Chondrocyte (in vitro differentiated cells): ENCODE measurements around the gene ANTXR1. TPM values are rescaled to one million over a fixed set of nuclear protein-coding genes. Genes with fewer than 3 reads are reported as not detected.

ENCODE experiments used
- DNase-seq: peaks from one replicate; pipeline ENCODE4 v3.0.0; 2021; ENCODE audit warnings: mixed read lengths, low spot score
- H3K27ac Mint-ChIP-seq: one replicate; pipeline ENCODE4 v1.8.0; 2021; ENCODE audit warnings: mild to moderate bottlenecking, moderate library complexity, mixed read lengths; ENCODE audit not compliant: unreplicated experiment
- H3K27me3 Mint-ChIP-seq: 2 replicates; pipeline ENCODE4 v1.8.0; 2021; ENCODE audit warnings: low read depth, mixed read lengths
- H3K36me3 Mint-ChIP-seq: 2 replicates; pipeline ENCODE4 v1.8.0; 2021; ENCODE audit warnings: low read depth, mixed read lengths
- H3K4me1 Mint-ChIP-seq: 2 replicates; pipeline ENCODE4 v1.8.0; 2021; ENCODE audit warnings: low read depth, mild to moderate bottlenecking, mixed read lengths
- H3K4me3 Mint-ChIP-seq: one replicate; pipeline ENCODE4 v1.8.0; 2021; ENCODE audit warnings: mild to moderate bottlenecking, moderate library complexity, mixed read lengths; ENCODE audit not compliant: unreplicated experiment
- H3K9me3 Mint-ChIP-seq: 2 replicates; pipeline ENCODE4 v1.8.0; 2021; ENCODE audit warnings: low read depth, mixed read lengths
- CTCF ChIP-seq: fragments of 200-600 bp; sonication (generic); IDR thresholded peaks from 2 replicates; pipeline ENCODE4 v1.5.0; 2021; ENCODE audit warnings: antibody characterized with exemption, mild to moderate bottlenecking, moderate library complexity
- total RNA-seq: library from RNA; stranded (reverse); gene quantifications from 3 replicates; pipeline ENCODE4 v1.2.1, GENCODE V29; 2021

The ANTXR1 gene
- total RNA-seq, 1 donor from 2014 or later: 351 TPM

DNA sequence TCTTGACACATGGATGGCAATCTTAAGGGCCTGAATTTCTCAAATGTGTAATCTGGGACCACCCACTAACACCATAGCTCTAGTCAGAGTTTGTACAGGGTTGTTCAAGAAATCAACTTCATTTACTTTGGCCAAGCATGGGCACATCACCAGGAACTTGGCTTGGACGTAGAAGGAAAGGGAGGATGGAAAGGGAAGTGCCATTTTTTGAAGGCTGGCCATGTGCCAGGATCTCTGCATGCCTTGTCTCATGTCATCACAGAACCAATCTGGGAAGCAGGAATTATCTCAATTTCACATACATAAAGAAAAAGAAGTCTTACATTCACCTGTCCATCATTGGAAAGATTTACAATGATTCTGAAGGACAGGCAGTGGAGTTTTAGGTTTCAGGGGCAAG, 128.1 kb downstream of the ANTXR1 start:
- peak overlapping the region; percentile 10 for H3K27ac Mint-ChIP-seq
- H3K36me3 Mint-ChIP-seq: peaks cover 10% of the 10 kb centered on the region
- H3K27me3 Mint-ChIP-seq: no peaks in the 10 kb centered on the region
- no peak overlapping the region for H3K4me3 Mint-ChIP-seq
- no peak for TF ChIP-seq CTCF
- no peak for DNase-seq
- peaks cover 84% of the 10 kb centered on the region for H3K4me1 Mint-ChIP-seq
- H3K9me3 Mint-ChIP-seq: no peaks in the 10 kb centered on the region

- Mint-ChIP-seq H3K4me1 (peaks cover 74% of the 10 kb centered on the region), H3K4me3 (no peak overlapping the region), H3K9me3 (no peaks in the 10 kb centered on the region), H3K36me3 (peaks cover 5% of the 10 kb centered on the region), H3K27me3 (no peaks in the 10 kb centered on the region), H3K27ac (peak overlapping the region; percentile 76)
- DNase-seq: no peak
- no peak for TF ChIP-seq CTCF
Observed at GRCh38 chr2:69143748-69144360, 130.9 kb downstream of the ANTXR1 start.

- Mint-ChIP-seq H3K36me3 (peaks cover 5% of the 10 kb centered on the region), H3K27ac (no peak overlapping the region), H3K4me1 (peaks cover 74% of the 10 kb centered on the region), H3K9me3 (no peaks in the 10 kb centered on the region), H3K4me3 (no peak overlapping the region), H3K27me3 (no peaks in the 10 kb centered on the region)
- no peak for DNase-seq
- no peak for TF ChIP-seq CTCF
Observed at GRCh38 chr2:69145204-69145603, 132.2 kb downstream of the ANTXR1 start.

- Mint-ChIP-seq H3K36me3 (peaks cover 3% of the 10 kb centered on the region), H3K4me3 (no peak overlapping the region), H3K4me1 (peaks cover 71% of the 10 kb centered on the region), H3K27ac (peak overlapping the region; percentile 53), H3K27me3 (no peaks in the 10 kb centered on the region), H3K9me3 (no peaks in the 10 kb centered on the region)
- DNase-seq: no peak
- TF ChIP-seq CTCF: no peak
Observed at GRCh38 chr2:69147841-69148533, 135.0 kb downstream of the ANTXR1 start.

DNA sequence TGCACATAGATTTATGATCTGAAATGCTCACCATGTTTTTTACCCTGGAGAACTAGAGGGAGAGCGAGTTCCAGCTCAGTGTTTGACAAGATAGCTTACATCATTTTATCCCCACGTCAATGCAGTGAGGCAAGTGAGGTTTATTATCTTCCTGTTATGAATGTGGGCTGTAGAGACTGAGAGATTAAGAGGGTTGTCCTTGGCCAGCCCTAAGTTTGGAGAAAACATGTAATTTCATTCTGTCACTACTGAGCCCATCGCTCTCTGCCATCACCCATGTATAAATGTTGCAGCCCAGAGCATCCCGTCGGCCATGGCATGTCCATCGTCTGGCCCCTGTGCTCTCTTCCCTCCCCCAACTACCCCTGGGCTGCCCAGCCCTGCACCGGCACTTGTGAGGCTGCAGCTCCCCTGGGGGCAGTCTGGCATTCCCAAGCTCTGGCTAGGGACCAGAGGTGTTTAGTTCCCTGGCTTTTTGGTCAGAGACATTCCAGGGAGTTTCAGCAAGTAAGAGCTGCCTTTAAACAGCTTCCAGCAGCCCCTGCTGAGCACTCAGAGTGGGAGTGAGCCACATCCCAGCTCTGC, 136.7 kb downstream of the ANTXR1 start:
- no peak overlapping the region for H3K4me3 Mint-ChIP-seq
- H3K27ac Mint-ChIP-seq: peak overlapping the region; percentile 84
- H3K4me1 Mint-ChIP-seq: peaks cover 70% of the 10 kb centered on the region

More for the DNA sequence above, 136.7 kb downstream of the ANTXR1 start:
- H3K36me3 Mint-ChIP-seq: peaks cover 3% of the 10 kb centered on the region
- no peaks in the 10 kb centered on the region for H3K27me3 Mint-ChIP-seq
- DNase-seq: no peak
- no peaks in the 10 kb centered on the region for H3K9me3 Mint-ChIP-seq
- TF ChIP-seq CTCF: no peak
